ENCODE results near the gene PDE11A.
"Not testable (repeated sequence)": the region's sequence is repeated elsewhere in the genome, so short reads cannot be mapped to it uniquely, and the experiment has no call there.

The PDE11A gene

GRCh38 chr2:178072383-178073301, at the start of gene PDE11A:
TSS of gene PDE11A (minus strand) at chr2:178072777. CDS start at chr2:178072437, 340 bp downstream.
- FAIRE-seq (no peak), DNase-seq (ENCODE audit: extremely low spot score, insufficient read length, low read depth) (no peak)

- FAIRE-seq (no peak), DNase-seq (ENCODE audit: extremely low spot score, insufficient read length, low read depth) (no peak)
Observed at GRCh38 chr2:178119179-178119922, 46.8 kb upstream of the PDE11A start.

GRCh38 chr2:178117725-178118124, 45.1 kb upstream of the PDE11A start:
- FAIRE-seq = no peak
- no peak for DNase-seq (ENCODE audit: extremely low spot score, insufficient read length, low read depth)

GRCh38 chr2:178115271-178115670, 42.7 kb upstream of the PDE11A start:
- FAIRE-seq (no peak), DNase-seq (ENCODE audit: extremely low spot score, insufficient read length, low read depth) (no peak)

- FAIRE-seq (peak; percentile 63), DNase-seq (ENCODE audit: extremely low spot score, insufficient read length, low read depth) (no peak)
Observed at GRCh38 chr2:178114462-178114861, 41.9 kb upstream of the PDE11A start.

- FAIRE-seq (peak; percentile 92), DNase-seq (ENCODE audit: extremely low spot score, insufficient read length, low read depth) (peak; percentile 80)
Observed at GRCh38 chr2:178112202-178113152, 39.9 kb upstream of the PDE11A start, which contains the start of gene RBM45. TSS of gene RBM45 (plus strand) at chr2:178112437. CDS start at chr2:178112547, 110 bp downstream.

GRCh38 chr2:178111743-178112142, 39.2 kb upstream of the PDE11A start:
- FAIRE-seq (no peak), DNase-seq (ENCODE audit: extremely low spot score, insufficient read length, low read depth) (no peak)

- FAIRE-seq (no peak), DNase-seq (ENCODE audit: extremely low spot score, insufficient read length, low read depth) (no peak)
Observed at GRCh38 chr2:178110681-178111080, 38.1 kb upstream of the PDE11A start.

- DNase-seq (ENCODE audit: extremely low spot score, insufficient read length, low read depth) = no peak
- FAIRE-seq = peak; percentile 35
Observed at GRCh38 chr2:178109813-178110212, 37.2 kb upstream of the PDE11A start.

GRCh38 chr2:178108176-178108575, 35.6 kb upstream of the PDE11A start:
- DNase-seq (ENCODE audit: extremely low spot score, insufficient read length, low read depth) = no peak

GRCh38 chr2:178106053-178106452, 33.5 kb upstream of the PDE11A start:
- no peak for FAIRE-seq

More at GRCh38 chr2:178108176-178108575, 35.6 kb upstream of the PDE11A start:
- FAIRE-seq = no peak

GRCh38 chr2:178105566-178105965, 33.0 kb upstream of the PDE11A start:
- FAIRE-seq (no peak), DNase-seq (ENCODE audit: extremely low spot score, insufficient read length, low read depth) (no peak)

More at GRCh38 chr2:178106053-178106452, 33.5 kb upstream of the PDE11A start:
- DNase-seq (ENCODE audit: extremely low spot score, insufficient read length, low read depth) = no peak

GRCh38 chr2:178101321-178102079, 28.9 kb upstream of the PDE11A start:
- DNase-seq (ENCODE audit: extremely low spot score, insufficient read length, low read depth) (no peak), FAIRE-seq (no peak)

- FAIRE-seq = no peak
- no peak for DNase-seq (ENCODE audit: extremely low spot score, insufficient read length, low read depth)
Observed at GRCh38 chr2:178093471-178093870, 20.9 kb upstream of the PDE11A start.

- no peak for FAIRE-seq
- DNase-seq (ENCODE audit: extremely low spot score, insufficient read length, low read depth) = no peak
Observed at GRCh38 chr2:178088774-178089270, 16.2 kb upstream of the PDE11A start.

- DNase-seq (ENCODE audit: extremely low spot score, insufficient read length, low read depth) = no peak
- FAIRE-seq = peak; percentile 24
Observed at GRCh38 chr2:178084273-178084672, 11.7 kb upstream of the PDE11A start.

GRCh38 chr2:178082408-178083045, 9.9 kb upstream of the PDE11A start:
- DNase-seq (ENCODE audit: extremely low spot score, insufficient read length, low read depth) = no peak
- FAIRE-seq = no peak

GRCh38 chr2:178079279-178079678, 6.7 kb upstream of the PDE11A start:
- not testable (repeated sequence) for DNase-seq (ENCODE audit: extremely low spot score, insufficient read length, low read depth); FAIRE-seq
